ENCODE results near the gene KHK.

Gene KHK

GRCh38 chr2:27078267-27079194, 8.0 kb upstream of the KHK start, which contains the start of gene EMILIN1:
TSS of gene EMILIN1 (plus strand) at chr2:27078615. CDS start at chr2:27079066, 451 bp downstream.
- intact Hi-C loops (cut with DNase I): no loop called here
- DNase-seq: peak; percentile 26 to 80 (median 62)

- no peak for DNase-seq
- intact Hi-C loops (cut with DNase I): loop anchor here (10.0 kb wide), 1 partner anchor 45 kb away; the partner anchor contains the start of gene TMEM214
Observed at GRCh38 chr2:27079233-27080139, 7.1 kb upstream of the KHK start.

GRCh38 chr2:27080140-27080469, 6.5 kb upstream of the KHK start:
- intact Hi-C loops (cut with DNase I): loop anchor here (10.0 kb wide), 1 partner anchor 45 kb away; the partner anchor contains the start of gene TMEM214

GRCh38 chr2:27080603-27080936, 6.0 kb upstream of the KHK start:
- intact Hi-C loops (cut with DNase I): loop anchor here (10.0 kb wide), 1 partner anchor 46 kb away; the partner anchor contains the start of gene TMEM214
- DNase-seq: no peak

More at GRCh38 chr2:27080140-27080469, 6.5 kb upstream of the KHK start:
- DNase-seq: no peak

- DNase-seq: peak in 1 of 42 donors; percentile 18
- intact Hi-C loops (cut with DNase I): loop anchor here (10.0 kb wide), 1 partner anchor 47 kb away; the partner anchor contains the start of gene TMEM214
Observed at GRCh38 chr2:27081984-27082772, 4.4 kb upstream of the KHK start.

- DNase-seq: no peak
- intact Hi-C loops (cut with DNase I): loop anchor here (10.0 kb wide), 1 partner anchor 48 kb away; the partner anchor contains the start of gene TMEM214
Observed at GRCh38 chr2:27082773-27083409, 3.7 kb upstream of the KHK start.

GRCh38 chr2:27083410-27084296, 2.9 kb upstream of the KHK start:
- intact Hi-C loops (cut with DNase I): loop anchor here (10.0 kb wide), 1 partner anchor 49 kb away; the partner anchor contains the start of gene TMEM214
- no peak for DNase-seq

- intact Hi-C loops (cut with DNase I): loop anchor here (5.0 to 10.0 kb wide), 3 partner anchors 32 to 122 kb away; partner anchors contain the start of genes AGBL5 and TMEM214
- DNase-seq: peak in 1 of 42 donors; percentile 26
Observed at GRCh38 chr2:27084297-27085061, 2.1 kb upstream of the KHK start.

- intact Hi-C loops (cut with DNase I): loop anchor here (5.0 to 10.0 kb wide), 3 partner anchors 33 to 123 kb away; partner anchors contain the start of genes AGBL5 and TMEM214
- no peak for DNase-seq
Observed at GRCh38 chr2:27085062-27085672, 1.4 kb upstream of the KHK start.

GRCh38 chr2:27085673-27086089, 891 bp upstream of the KHK start:
- peak; percentile 53 to 89 (median 72) for DNase-seq
- intact Hi-C loops (cut with DNase I): loop anchor here (5.0 to 10.0 kb wide), 3 partner anchors 33 to 123 kb away; partner anchors contain the start of genes AGBL5 and TMEM214

- intact Hi-C loops (cut with DNase I): loop anchor here (5.0 to 10.0 kb wide), 3 partner anchors 34 to 124 kb away; partner anchors contain the start of genes AGBL5 and TMEM214
- peak; percentile 86 to 99 (median 96) for DNase-seq
Observed at GRCh38 chr2:27086090-27086723, 365 bp upstream of the KHK start.

GRCh38 chr2:27087823-27088410, 1.3 kb downstream of the KHK start:
- no peak for DNase-seq
- intact Hi-C loops (cut with DNase I): loop anchor here (5.0 to 10.0 kb wide), 3 partner anchors 36 to 126 kb away; partner anchors contain the start of genes AGBL5 and TMEM214

- intact Hi-C loops (cut with DNase I): loop anchor here (5.0 to 10.0 kb wide), 3 partner anchors 36 to 126 kb away; partner anchors contain the start of genes AGBL5 and TMEM214
- DNase-seq: no peak
Observed at GRCh38 chr2:27088634-27089033, 2.1 kb downstream of the KHK start.

Measured in head of caudate nucleus (tissue), 42 donors.